Testis (tissue), 3 donors: ENCODE results near the gene CA6. TPM values are rescaled to one million over a fixed set of nuclear protein-coding genes. Genes with fewer than 3 reads are reported as not detected.

Experiments
- DNase-seq: peaks from one replicate; pipeline ENCODE4 v3.0.0-alpha.2; 2019
- H3K27ac ChIP-seq, 2 donors: fragments of 200-600 bp; sonication (generic); one replicate each; pipeline ENCODE4 v1.5.1; 2019
- H3K27me3 ChIP-seq: fragments of 200-600 bp; sonication (generic); one replicate; pipeline ENCODE4 v1.5.1; 2019
- H3K36me3 ChIP-seq: fragments of 200-600 bp; sonication (generic); one replicate; pipeline ENCODE4 v1.5.1; 2017; ENCODE audit warnings: low read depth; ENCODE audit errors: missing control alignments
- H3K4me1 ChIP-seq: fragments of 200-600 bp; sonication (generic); one replicate; pipeline ENCODE4 v1.5.1; 2019
- H3K4me3 ChIP-seq, 2 donors: fragments of 200-600 bp; sonication (generic); one replicate each; pipeline ENCODE4 v1.5.1; 2017 to 2019
- H3K9me3 ChIP-seq: fragments of 200-600 bp; sonication (generic); one replicate; pipeline ENCODE4 v1.5.1; 2017
- CTCF ChIP-seq, 3 experiments: fragments of 450-650 bp in 2 of 3; fragments of 200-600 bp in 1 of 3; sonication (generic) in 1 of 3; IDR thresholded peaks; one replicate each; pipeline ENCODE4 v1.5.1; 2016 to 2019; ENCODE audit warnings: antibody characterized with exemption in 3 of 3, mild to moderate bottlenecking in 2 of 3, moderate library complexity in 1 of 3
- POLR2A ChIP-seq: fragments of 450-650 bp; IDR thresholded peaks from one replicate; pipeline ENCODE4 v1.6.1; 2017; ENCODE audit warnings: antibody characterized with exemption, mild to moderate bottlenecking, moderate library complexity
- WGBS, 2 donors: methylation state at CpG; one replicate each; pipeline ENCODE4 v1.1.5; 2018; 5-methylcytosine and 5-hydroxymethylcytosine counted together
- intact Hi-C: fragments of 100-400 bp; cut with DNase I; formaldehyde crosslinking; loops from one replicate; pipeline ENCODE4 v1.15.1; 2023; ENCODE audit warnings: low total_unique reads
- polyA plus RNA-seq: library from polyadenylated mRNA; stranded (reverse); fragments of 350-450 nt; fragmentation: Illumina TruSeq; extraction: RNeasy Lipid Tissue Mini Kit (QIAGEN cat#74804); gene quantifications from one replicate; pipeline ENCODE4 v1.2.3, GENCODE V29; 2014; ENCODE audit warnings: low read depth, low replicate concordance; ENCODE audit not compliant: insufficient read depth
- total RNA-seq, 2 donors: library from RNA; depleted of rRNA; stranded (reverse); fragments of >200 nt; gene quantifications; one replicate each; pipeline ENCODE4 v1.2.3, GENCODE V29; 2016

CA6 gene
- total and polyA plus RNA-seq, 3 donors from 2014 or later = 0.68 TPM; not detected in 2

DNA sequence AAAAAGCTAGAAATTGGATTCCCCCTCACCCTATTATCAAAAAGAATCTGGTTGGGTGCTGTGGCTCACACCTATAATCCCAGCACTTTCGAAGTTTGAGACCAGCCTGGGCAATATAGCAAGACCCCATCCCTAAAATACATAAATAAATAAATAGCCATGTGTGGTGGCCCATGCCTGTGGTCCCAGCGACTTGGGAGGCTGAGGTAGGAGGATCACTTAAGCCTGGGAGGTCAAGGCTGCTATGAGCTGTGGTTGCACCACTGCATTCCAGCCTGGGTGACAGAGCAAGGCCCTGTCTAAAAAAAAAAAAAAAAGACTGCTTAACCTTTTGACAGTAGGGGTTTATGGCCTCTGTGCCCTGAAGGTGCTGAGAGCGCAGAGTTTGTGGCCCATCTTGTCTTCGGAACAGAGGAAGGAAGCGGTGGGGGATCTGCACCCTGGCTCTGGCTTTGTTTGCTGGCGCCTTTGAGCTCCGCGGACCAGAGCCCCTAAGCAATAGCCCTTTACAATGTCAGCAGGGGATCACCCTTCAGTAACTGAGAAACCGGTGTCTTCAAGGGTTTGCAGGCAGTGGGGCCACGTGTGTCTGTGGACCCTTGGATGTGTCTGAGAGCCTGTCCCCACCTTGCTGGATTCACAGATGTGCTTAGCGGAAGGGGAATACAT is 58.5 kb downstream of the CA6 start:
- Histone ChIP-seq H3K4me3 (no peak overlapping the region), H3K27me3 (no peaks in the 10 kb centered on the region), H3K27ac (no peak overlapping the region), H3K9me3 (no peaks in the 10 kb centered on the region), H3K4me1 (no peaks in the 10 kb centered on the region), H3K36me3 (no peaks in the 10 kb centered on the region)
- 81 to 87% methylated on average over 10 to 11 of the region's 11 CpGs for WGBS, 2 donors
- TF ChIP-seq CTCF (IDR thresholded peaks at IDR 0.05) (no peak), POLR2A (no peak)
- DNase-seq = no peak
- intact Hi-C loops = loop anchor here (10.0 kb wide), 1 partner anchor 91 kb away; no protein-coding TSS in a partner anchor

GRCh38 chr1:9004700-9005394 is 59.2 kb downstream of the CA6 start:
- WGBS, 2 donors = 43 to 65% methylated on average over 13 to 22 of the region's 22 CpGs
- Histone ChIP-seq H3K36me3 (no peaks in the 10 kb centered on the region), H3K9me3 (no peaks in the 10 kb centered on the region), H3K27me3 (no peaks in the 10 kb centered on the region), H3K4me3 (no peak overlapping the region), H3K27ac (no peak overlapping the region), H3K4me1 (no peaks in the 10 kb centered on the region)
- TF ChIP-seq CTCF (IDR thresholded peaks at IDR 0.05) (peak; percentile 82 to 93 (median 91)), POLR2A (no peak)
- peak; percentile 91 for DNase-seq
- intact Hi-C loops = loop anchor here (10.0 kb wide), 1 partner anchor 90 kb away; no protein-coding TSS in a partner anchor

DNA sequence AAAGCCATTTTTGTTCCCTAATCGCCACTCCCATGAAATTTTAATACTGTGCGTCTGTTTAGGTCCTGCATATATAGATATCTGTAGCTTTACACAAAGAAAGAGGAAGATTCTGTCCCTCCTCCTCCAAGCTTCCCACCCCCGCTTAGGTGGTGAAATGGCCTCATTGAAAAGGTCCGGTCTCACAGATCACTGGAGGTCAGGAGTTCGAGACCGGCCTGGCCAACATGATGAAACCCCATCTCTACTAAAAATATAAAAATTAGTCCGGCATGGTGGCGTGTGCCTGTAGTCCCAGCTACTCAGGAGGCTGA is 59.7 kb downstream of the CA6 start:
- H3K27me3 ChIP-seq = no peaks in the 10 kb centered on the region
- H3K27ac ChIP-seq = no peak overlapping the region
- 65% methylated on average over 8 of the region's 8 CpGs for WGBS, 2 donors
- no peak for TF ChIP-seq CTCF (IDR thresholded peaks at IDR 0.05)
- no peak for TF ChIP-seq POLR2A
- no peaks in the 10 kb centered on the region for H3K9me3 ChIP-seq
- no peak for DNase-seq
- H3K4me1 ChIP-seq = no peaks in the 10 kb centered on the region
- no peak overlapping the region for H3K4me3 ChIP-seq
- H3K36me3 ChIP-seq = no peaks in the 10 kb centered on the region
- intact Hi-C loops = loop anchor here (10.0 kb wide), 1 partner anchor 89 kb away; no protein-coding TSS in a partner anchor

- Histone ChIP-seq H3K9me3 (no peaks in the 10 kb centered on the region), H3K27me3 (no peaks in the 10 kb centered on the region), H3K4me1 (no peaks in the 10 kb centered on the region), H3K4me3 (no peak overlapping the region), H3K36me3 (no peaks in the 10 kb centered on the region), H3K27ac (no peak overlapping the region)
- TF ChIP-seq CTCF (IDR thresholded peaks at IDR 0.05) (no peak), POLR2A (no peak)
- DNase-seq = no peak
- intact Hi-C loops = loop anchor here (10.0 kb wide), 1 partner anchor 88 kb away; no protein-coding TSS in a partner anchor
- 86 to 93% methylated on average over 17 to 19 of the region's 19 CpGs for WGBS, 2 donors
These were observed 61.4 kb downstream of the CA6 start for GRCh38 chr1:9006956-9007615.
